Ascending aorta (tissue), 2 donors: Measurements from ENCODE around the gene ZMIZ1. TPM values are rescaled to one million over a fixed set of nuclear protein-coding genes. Genes with fewer than 3 reads are reported as not detected.
A peak's percentile ranks its signal among the peaks of the same experiment; 100 is the strongest.

Source experiments
- DNase-seq, 2 donors: peaks; one replicate each; pipeline ENCODE4 v3.0.0-alpha.2; 2019; ENCODE audit warnings: low spot score in 2 of 2
- H3K27ac ChIP-seq, 2 donors: fragments of 200-600 bp; sonication (generic); one replicate each; pipeline ENCODE4 v1.5.1; 2016 to 2017; ENCODE audit warnings: mild to moderate bottlenecking in 1 of 2
- H3K27me3 ChIP-seq: fragments of 200-600 bp; sonication (generic); one replicate; pipeline ENCODE4 v1.5.1; 2017
- H3K36me3 ChIP-seq, 2 donors: fragments of 200-600 bp; sonication (generic); one replicate each; pipeline ENCODE4 v1.5.1; 2016
- H3K4me1 ChIP-seq, 2 donors: fragments of 200-600 bp; sonication (generic); one replicate each; pipeline ENCODE4 v1.5.1; 2016 to 2017; ENCODE audit warnings: mild to moderate bottlenecking in 1 of 2
- H3K4me3 ChIP-seq, 2 donors: fragments of 200-600 bp; sonication (generic); one replicate each; pipeline ENCODE4 v1.5.1; 2016 to 2017; ENCODE audit warnings: mild to moderate bottlenecking in 1 of 2
- H3K9me3 ChIP-seq, 2 donors: fragments of 200-600 bp; sonication (generic); one replicate each; pipeline ENCODE4 v1.5.1; 2016
- intact Hi-C: fragments of 100-400 bp; cut with DNase I; formaldehyde crosslinking; loops from one replicate; pipeline ENCODE4 v1.15.1; 2023
- total RNA-seq: library from RNA; depleted of rRNA; stranded (reverse); fragments of >200 nt; gene quantifications from one replicate; pipeline ENCODE4 v1.1.0, GENCODE V29; 2016
- TF ChIP-seq, protein P1 (sequence below), 3 experiments: fragments of 200-600 bp in 2 of 3; fragments of 450-650 bp in 1 of 3; sonication (generic) in 2 of 3; IDR thresholded peaks; one replicate each; pipeline ENCODE4 v1.5.1; 2016 to 2019; ENCODE audit warnings: antibody characterized with exemption in 3 of 3, mild to moderate bottlenecking in 1 of 3, moderate library complexity in 1 of 3

The ZMIZ1 gene
- total RNA-seq, 1 donor from 2014 or later, result 96.2 TPM

DNA sequence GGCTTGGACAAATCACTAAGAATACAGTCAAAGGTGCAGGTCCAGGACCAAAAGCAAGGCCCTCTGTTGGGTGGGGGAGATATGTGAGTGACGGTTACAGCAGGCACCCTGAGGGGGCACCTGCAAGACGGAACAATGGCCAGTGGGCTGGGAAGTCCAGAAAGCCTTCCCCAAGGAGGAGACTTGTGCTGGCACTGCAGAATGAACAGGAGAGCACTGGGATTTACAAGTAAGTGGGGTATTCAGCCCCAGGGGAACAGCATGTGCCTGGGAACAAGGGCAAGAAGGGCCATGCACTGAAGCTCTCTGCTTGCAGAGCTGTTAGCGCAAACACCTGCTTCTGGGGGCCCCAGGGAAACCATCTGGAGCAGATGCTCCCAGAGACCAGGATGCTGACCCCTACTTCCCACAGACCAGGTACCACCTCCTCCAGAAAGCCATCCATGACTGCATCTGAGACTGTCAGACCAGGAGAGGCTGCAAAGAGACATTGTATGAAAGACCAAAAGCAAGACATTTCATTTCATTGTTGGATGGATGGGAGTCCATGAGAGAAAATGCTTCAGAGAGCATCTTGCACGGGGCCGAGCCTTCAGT lies 24.6 kb upstream of the ZMIZ1 start:
- Histone ChIP-seq H3K4me1 (no peaks in the 10 kb centered on the region), H3K9me3 (no peaks in the 10 kb centered on the region), H3K4me3 (no peak overlapping the region), H3K36me3 (no peaks in the 10 kb centered on the region), H3K27me3 (no peaks in the 10 kb centered on the region), H3K27ac (no peak overlapping the region)
- intact Hi-C loops, result no loop called here
- TF ChIP-seq, protein P1, sequence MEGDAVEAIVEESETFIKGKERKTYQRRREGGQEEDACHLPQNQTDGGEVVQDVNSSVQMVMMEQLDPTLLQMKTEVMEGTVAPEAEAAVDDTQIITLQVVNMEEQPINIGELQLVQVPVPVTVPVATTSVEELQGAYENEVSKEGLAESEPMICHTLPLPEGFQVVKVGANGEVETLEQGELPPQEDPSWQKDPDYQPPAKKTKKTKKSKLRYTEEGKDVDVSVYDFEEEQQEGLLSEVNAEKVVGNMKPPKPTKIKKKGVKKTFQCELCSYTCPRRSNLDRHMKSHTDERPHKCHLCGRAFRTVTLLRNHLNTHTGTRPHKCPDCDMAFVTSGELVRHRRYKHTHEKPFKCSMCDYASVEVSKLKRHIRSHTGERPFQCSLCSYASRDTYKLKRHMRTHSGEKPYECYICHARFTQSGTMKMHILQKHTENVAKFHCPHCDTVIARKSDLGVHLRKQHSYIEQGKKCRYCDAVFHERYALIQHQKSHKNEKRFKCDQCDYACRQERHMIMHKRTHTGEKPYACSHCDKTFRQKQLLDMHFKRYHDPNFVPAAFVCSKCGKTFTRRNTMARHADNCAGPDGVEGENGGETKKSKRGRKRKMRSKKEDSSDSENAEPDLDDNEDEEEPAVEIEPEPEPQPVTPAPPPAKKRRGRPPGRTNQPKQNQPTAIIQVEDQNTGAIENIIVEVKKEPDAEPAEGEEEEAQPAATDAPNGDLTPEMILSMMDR (IDR thresholded peaks at IDR 0.05), result no peak
- DNase-seq, result peak in 1 of 2 donors; percentile 34

DNA sequence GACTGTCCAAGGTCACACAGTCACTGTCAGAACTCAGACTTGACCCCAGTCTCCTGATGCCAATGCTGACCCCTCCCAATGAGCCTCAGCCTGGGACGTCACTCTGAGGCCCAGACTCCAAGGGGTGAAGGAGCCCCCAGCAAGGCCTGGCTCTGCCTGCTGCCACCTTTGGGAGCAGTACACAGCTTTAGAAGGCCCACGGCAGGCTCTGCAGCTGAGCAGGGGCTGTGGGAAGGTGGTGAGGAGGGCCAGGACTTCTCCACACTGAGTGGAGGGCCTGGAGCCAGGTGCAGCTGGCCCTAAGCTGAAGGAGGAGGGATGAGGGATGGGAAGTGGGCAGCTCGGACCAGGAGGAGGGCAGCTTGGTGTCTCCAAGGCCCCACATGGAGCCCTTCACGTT lies 23.9 kb upstream of the ZMIZ1 start:
- H3K27ac ChIP-seq, result no peak overlapping the region
- H3K4me3 ChIP-seq, result no peak overlapping the region
- no peaks in the 10 kb centered on the region for H3K27me3 ChIP-seq
- no peaks in the 10 kb centered on the region for H3K36me3 ChIP-seq
- H3K4me1 ChIP-seq, result no peaks in the 10 kb centered on the region
- intact Hi-C loops, result no loop called here
- TF ChIP-seq, protein P1 (IDR thresholded peaks at IDR 0.05), result no peak
- DNase-seq, result peak in 1 of 2 donors; percentile 27
- no peaks in the 10 kb centered on the region for H3K9me3 ChIP-seq

DNA sequence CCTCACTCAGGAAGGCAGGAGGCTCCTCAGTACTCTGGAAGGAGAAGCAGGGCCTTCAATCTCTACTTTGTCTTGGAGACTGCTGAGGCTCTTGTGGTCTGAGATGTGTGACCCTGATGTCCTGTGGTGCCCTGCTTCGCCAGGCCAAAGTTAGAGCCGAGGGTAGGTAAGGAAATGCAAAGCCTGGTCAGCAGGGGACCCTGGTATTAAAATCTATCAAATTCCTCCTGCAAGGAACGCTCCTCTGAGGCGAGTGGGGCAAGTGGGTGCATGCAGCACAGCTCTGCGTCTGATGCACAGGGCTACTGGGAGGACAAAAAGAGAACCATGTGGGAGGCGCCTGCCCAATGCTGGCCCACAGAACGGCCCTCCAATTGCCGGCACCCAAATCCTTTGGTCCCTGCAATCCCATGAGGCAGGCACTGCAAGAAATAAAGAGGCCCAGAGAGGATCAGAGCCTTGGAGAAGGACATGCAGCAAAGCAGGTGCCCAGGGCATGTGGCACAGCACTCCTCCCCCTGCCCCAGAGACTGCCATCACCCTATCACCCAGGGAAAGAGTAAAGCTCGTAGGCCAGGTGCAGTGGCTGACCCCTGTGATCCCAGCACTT lies 23.1 kb upstream of the ZMIZ1 start:
- Histone ChIP-seq H3K36me3 (no peaks in the 10 kb centered on the region), H3K27me3 (no peaks in the 10 kb centered on the region), H3K27ac (no peak overlapping the region), H3K4me1 (no peaks in the 10 kb centered on the region), H3K4me3 (no peak overlapping the region), H3K9me3 (no peaks in the 10 kb centered on the region)
- intact Hi-C loops, result no loop called here
- DNase-seq, result peak in 1 of 2 donors; percentile 44
- TF ChIP-seq, protein P1 (IDR thresholded peaks at IDR 0.05), result no peak

DNA sequence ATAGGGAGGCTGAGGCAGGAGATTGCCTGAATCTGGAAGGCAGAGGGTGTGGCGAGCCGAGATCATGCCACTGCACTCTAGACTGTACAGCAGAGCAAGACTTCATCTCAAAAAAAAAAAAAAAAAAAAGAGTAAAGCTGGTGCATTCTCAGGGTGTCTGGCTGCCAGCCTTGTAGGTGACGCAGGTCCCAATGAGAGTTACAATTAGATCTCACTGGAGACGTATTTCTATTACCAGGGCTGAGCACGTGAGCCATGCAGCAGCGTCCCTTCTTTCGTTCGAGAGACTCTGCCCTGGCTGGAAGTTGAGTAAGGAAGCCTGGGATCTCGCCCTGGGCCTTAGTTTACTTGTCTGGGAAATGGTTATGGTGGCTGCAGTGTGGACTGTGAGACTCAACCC lies 22.4 kb upstream of the ZMIZ1 start:
- DNase-seq, result peak in 1 of 2 donors; percentile 2
- Histone ChIP-seq H3K4me1 (no peaks in the 10 kb centered on the region), H3K27ac (no peak overlapping the region), H3K27me3 (no peaks in the 10 kb centered on the region), H3K4me3 (no peak overlapping the region), H3K36me3 (no peaks in the 10 kb centered on the region), H3K9me3 (no peaks in the 10 kb centered on the region)
- TF ChIP-seq, protein P1 (IDR thresholded peaks at IDR 0.05), result no peak
- intact Hi-C loops, result no loop called here

DNA sequence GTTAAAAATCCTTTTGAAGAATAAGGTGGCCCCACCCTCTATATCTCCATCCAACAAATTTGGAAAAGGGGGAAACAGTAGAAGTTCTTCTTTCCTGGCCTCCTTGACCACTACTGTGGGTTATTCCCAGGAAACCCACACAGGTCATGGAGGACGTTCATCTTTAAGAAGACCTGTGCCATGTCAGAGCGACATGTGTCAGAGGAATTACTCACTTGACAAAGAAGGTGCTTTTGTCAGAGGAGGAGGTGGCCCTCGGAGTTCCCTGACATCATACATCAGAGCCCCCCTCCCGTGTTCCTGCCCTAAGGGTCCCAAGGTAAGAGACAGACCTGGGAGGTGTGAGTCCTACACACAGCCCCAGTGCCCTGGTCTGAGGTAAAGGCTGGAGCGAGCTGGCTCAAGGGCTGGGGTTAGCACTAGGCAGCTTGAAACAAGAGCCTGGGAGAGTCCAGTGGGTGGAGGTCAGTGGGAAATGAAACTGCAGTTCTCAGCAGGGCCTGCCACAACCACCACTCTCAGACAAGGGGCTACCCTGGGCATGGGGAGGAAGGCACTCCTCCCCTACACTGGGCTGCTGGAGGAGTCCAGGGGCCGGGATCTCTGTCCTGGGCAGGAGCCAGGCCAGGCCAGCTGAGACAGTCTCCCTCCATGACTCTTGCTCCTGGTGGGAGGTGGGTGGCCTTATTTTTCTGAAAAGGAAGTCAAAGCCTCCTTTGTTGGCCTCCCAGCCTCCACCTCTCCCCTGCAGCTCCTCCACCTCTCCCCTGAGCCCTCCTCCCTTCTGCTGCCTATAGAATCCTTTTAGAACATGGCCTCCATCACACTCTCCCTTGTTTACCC lies 21.8 kb upstream of the ZMIZ1 start:
- peak in 1 of 2 donors; percentile 63 for DNase-seq
- H3K4me1 ChIP-seq, result no peaks in the 10 kb centered on the region
- TF ChIP-seq, protein P1 (IDR thresholded peaks at IDR 0.05), result no peak
- intact Hi-C loops, result no loop called here
- H3K36me3 ChIP-seq, result no peaks in the 10 kb centered on the region
- no peaks in the 10 kb centered on the region for H3K9me3 ChIP-seq
- no peak overlapping the region for H3K4me3 ChIP-seq
- H3K27me3 ChIP-seq, result no peaks in the 10 kb centered on the region
- H3K27ac ChIP-seq, result no peak overlapping the region
